SU-DHL-6 (cell line): ENCODE measurements around the gene FOXB1.

Experiments
- CTCF ChIP-seq: fragments of 200-600 bp; sonication (generic); IDR thresholded peaks from one replicate; pipeline ENCODE4 v1.5.1; 2017; ENCODE audit warnings: antibody characterized with exemption, mild to moderate bottlenecking, low read length, moderate library complexity; ENCODE audit not compliant: insufficient read depth, poor library complexity, severe bottlenecking
- EZH2phosphoT487 ChIP-seq: fragments of 200-600 bp; sonication (generic), shearing (Covaris generic); conservative IDR thresholded peaks from 2 replicates; pipeline ENCODE4 v1.6.1; 2018; ENCODE audit warnings: mild to moderate bottlenecking, antibody characterized with exemption, low read length, moderate library complexity, mixed read lengths

- TF ChIP-seq CTCF (no peak), EZH2phosphoT487 (no peak)
Measured at GRCh38 chr15:60004009-60004845, at the start of gene FOXB1.
